A172 (cell line): ENCODE data around the gene EXOC3L4. TPM values are rescaled to one million over a fixed set of nuclear protein-coding genes. Genes with fewer than 3 reads are reported as not detected.

Source experiments
- DNase-seq: peaks from one replicate; pipeline ENCODE4 v3.0.0-alpha.2; 2015; ENCODE audit warnings: low spot score
- total RNA-seq: library from RNA; depleted of rRNA; stranded (reverse); fragments of >200 nt; shearing (Covaris generic); gene quantifications from 2 replicates; pipeline ENCODE4 v1.2.3, GENCODE V29; 2014

The EXOC3L4 gene
- total RNA-seq, 1 experiment from 2014 or later, result 8.2 TPM

DNA sequence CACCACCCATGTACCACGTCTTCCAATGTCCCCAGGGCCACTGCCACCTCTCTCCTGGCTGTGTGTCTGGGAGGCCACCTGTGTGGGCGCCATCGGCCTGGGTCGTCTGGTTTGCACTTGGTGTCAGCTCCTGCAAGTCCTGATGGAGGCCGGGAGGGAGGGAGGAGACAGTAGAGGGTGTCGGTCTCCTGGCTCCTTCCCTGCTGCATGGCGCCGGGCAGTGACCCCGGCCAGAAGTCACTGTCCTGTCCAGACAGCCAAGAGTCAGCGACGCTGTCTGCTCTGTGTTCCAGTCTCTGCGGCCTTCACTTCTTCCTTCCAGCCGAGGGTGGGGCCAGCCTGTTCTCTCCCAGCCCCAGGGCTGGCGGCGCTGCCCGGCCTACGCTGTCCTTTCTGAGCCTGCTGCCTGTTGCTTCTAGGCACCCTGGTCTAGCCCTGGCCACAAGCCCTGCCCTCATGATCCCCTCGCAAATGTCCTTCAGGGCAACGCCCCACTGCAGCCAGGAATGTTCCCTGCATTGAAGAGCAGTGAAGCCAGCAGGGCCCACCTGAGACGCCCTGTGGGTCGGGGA lies 23.5 kb upstream of the EXOC3L4 start:
- DNase-seq, result no peak

DNA sequence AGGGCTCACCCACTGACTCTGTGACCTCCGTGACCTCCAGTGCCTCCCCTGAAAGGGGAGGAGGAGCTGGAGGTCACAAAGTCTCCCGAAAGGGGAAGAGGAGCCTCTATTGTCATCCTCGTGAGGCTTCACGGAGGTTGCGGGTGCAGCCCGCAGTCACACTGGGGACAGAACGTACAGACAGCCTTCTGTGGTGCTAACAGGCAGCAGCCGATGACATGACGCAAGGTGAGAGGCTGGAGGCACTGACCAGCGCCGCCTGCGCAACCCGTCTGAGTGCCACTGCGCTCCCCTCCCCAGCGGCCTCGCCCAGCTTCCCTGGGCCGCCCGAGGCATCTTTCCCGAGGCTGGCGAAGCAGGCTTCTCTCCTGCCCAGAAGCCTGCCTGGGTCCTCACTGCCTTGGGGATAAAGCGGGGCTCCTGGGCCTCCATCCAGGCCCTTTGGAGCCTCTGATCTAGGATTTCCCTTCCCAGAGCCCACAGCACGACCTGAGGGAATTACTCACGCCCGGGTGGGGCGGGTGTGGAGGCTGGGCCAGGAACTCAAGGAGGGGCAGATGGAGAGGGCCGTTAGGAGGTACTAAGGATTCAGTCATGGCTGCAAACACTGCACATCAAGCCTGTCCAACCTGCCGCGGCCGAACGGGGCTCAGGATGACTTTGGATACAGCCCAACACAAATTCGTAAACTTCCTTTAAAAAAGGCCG lies 22.8 kb upstream of the EXOC3L4 start:
- no peak for DNase-seq

DNA sequence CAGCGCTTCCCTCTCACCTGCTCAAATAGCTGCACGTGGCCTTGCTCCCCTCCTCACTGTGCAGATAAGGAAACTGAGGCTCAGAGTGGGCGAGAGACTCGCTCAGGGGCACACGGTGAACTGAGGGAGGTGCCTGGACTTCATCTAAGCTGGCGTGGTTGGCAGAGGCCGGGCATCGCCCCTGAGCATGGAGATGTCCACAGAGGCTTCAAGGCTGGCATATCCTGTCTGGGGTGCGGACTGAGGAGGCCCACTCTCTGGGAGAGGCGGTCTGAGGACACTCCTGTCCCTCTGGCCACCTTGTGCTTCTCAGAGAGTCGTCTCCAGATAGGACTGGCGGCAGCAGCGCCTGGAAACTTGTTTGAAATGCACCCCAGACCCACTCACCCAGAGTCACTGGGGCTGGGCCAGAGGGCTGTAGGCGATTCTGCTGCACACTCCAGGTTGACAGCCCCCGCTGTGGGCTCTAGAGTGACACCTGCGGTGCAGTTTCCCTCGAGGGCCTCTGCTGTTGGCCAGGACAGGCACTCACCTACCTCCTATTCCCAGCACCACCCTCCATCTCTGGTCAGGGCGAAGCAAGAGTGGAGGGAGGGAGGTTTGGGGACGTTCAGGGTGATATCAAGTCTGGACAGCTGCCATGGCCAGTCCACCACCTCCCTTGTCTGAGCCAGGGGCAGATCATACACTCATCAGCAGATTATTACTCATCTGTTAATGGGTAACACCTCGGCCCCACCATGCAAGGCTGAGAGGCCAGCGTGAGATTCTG lies 21.7 kb upstream of the EXOC3L4 start:
- DNase-seq, result peak; percentile 46

DNA sequence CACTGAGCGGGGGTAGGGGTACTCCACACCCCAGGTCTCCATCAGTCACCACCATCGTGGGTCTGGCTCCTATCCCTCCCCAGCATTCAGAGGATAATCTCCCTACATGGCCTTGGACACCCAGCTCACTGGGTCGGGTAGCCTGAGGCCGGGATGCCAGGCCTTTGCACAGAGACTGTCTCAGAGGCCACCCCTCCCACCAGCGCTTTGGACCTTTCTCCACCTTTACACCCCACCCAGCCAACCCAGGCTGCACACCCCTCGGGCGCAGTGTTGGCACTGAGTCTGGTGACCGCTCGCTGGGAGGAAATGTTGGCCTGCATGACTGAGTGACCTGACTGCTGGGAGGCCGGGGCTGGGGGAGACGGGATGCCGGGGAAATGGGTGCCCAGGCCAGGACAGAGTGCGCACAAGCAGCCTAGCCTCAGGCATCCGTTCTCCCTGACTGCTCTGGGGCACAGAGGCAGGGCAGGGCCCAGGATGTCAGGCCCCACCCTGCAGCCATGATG lies 21.1 kb upstream of the EXOC3L4 start:
- DNase-seq, result no peak

DNA sequence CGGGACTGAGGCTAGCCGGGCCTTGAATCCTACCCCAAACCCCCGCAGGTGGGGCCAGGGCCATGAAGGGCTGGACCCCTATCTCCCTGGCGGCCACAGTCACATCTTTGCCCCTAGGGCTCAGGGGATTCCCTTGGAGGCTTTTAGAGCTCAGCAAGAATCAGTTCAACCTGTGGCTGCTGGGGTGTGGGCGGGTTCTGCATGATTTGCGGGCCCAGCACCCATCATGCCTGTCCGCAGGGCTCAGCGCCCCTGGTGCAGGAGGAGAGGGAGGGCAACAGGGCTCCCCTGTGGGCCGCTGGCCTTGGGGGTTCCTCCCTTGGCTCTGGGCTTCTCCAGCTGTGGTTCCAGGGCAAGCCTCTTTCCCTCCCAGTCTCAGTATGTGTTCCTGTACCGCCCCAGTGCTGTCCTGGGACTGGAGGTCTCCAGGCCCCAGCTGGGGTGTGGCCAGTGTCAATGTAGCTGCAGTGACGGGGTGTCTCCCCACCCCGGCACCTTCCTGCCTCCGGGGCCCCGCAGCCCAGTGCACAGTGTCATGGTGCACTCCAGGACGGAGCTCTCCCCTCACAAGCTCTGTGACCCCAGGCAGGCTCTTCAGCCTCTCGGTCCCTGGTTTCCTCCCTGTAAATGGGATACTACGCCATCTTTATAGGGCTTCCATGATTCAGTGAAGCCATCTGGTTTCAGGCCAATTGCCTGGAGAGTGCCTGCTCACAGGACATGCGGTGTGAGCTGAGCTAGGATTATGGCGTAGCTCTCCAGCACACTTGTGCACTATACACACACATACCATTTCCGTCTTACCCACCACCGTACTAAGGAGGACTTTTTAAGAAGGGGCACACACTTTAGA lies 20.4 kb upstream of the EXOC3L4 start:
- DNase-seq, result no peak

DNA sequence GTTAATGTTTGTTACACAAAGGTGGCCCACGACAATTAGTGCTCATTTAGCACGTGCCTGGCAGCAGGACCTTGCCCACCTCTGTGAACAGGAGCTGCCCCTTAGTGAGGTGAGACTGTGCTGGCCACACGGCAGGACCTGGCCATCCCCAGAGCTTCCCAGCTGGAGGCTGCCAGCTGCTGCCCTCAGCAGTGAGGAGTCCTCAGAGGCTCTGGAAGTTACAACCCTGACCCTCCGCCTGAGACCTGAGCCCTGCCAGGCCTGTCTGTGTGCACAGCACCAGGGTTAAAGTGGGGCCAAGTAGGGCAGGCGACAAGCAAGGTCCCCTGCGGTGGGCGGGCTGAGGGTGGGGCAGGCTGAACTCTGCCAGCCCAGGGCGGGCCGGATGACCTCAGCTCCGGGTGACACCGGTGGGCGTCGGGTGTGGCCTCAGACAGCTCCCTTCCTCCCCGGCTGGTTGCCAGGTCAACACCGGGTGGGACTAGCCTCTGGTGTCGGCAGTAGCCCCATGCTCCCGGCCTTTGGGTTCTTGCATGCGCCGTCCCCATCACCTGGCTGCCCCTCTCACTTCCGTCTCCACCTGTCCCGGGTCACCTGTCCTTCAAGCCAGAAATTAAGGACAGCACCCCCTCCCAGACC lies 19.7 kb upstream of the EXOC3L4 start:
- peak; percentile 32 for DNase-seq

DNA sequence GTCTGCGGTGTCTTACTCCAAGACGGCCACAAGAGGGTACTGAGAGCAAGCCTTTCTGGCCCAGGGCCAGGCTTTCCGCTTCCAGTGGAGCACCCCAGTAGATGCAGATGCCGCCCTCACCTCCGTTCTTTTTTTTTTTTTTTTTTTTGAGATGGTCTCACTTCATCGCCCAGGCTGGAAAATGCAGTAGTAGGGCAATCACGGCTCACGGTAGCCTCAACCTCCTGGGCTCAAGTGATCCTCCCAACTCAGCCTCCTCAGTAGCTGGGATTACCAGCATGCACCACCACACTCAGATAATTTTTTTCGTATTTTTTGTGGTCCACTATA lies 16.1 kb upstream of the EXOC3L4 start:
- DNase-seq, result peak; percentile 73

DNA sequence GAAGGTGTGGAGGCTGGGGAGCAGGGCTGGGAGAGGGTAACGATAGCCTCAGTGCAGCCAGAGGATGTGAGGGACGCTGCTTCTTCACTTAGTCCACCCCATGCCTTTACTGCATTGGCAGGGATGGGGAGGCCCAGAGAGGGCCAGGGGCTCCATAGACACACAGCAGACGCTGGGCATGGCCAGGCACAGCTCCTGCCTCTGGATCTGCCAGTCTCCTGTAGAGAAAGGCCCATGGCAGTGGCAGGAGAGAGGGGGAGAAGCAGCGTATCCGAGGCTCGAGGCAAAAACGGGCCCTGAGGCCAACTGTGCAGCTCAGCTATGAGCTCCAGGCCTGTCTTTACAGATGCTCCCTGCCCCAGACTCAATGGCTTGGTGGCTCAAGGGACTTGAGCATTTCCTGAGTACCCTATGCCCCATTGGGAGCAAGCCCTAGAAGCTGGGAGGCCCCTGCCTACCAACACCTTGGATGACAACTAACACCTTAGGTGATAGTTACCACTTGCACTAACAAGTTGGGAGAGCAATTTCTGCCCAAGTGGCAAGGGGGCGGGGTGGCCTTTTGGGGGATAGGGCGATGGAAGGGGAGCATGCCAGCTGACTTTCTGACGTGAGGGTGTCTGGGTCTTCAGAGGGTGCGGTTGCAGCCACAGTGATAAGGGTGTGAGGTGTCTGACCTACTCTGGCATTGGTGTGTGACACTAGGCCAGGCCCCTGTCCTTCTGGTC lies 15.5 kb upstream of the EXOC3L4 start:
- DNase-seq, result no peak

DNA sequence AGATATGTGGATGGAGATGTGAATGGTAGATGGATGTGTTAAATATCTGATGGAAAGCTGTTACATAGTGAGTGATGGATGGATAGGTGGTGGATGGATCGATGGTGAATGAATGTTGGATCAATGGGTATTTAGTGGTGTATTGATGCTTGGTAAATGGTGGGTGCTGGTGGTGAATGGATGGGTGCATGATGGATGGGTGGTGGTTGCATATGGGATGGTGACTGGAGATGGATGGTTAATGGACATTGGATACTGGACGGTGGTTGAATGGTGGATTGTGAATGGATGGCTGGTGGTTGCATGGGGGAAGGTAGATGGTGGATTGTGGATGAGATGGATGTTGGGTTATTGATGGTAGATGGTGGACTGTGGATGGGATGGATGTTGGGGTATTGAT lies 12.6 kb upstream of the EXOC3L4 start:
- DNase-seq, result no peak

DNA sequence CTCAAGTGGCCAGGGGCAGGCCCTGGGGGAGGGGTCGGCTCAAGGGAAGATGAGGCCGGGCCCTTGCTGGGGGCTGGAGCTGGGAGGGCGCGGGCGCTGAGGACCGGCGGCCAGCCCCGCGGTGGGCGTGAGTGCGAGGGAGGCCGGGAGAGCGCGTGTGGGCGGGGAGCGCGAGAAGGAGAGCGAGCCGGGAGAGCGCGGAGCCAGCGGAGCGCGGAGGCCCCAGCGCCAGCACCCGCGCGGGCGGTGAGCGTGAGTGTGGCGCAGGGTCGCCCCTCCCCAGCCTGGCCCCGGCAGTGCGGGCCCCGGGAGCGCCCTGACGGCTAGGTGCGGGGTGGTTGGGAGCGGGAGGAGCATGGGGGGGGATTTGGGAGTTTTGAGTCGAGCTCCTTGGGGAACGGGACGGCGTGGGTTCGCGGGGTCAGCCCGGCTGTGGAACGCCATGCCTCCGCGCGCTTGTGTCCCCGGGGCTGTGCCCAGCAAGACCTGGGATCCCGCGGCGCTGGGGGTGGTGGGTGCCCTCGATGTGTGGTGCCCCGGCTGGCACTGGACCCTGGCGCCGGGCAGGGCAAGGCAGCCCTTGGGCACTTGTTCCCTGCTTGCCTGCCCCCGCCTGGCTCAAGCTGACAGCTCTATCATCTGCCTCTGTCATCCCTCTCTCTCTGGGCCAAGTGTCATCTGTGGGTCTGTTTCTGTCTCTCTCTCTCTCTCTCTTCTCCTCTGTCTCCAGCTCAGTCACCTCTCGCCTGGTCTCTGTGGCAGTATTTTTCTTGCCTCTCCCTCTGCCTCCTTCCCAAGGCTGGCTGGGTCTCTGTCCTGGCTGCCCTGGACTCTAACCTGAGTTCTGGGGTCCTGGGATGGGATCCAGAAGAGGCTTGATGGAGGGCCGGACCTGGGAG lies 10.3 kb upstream of the EXOC3L4 start, which contains the start of gene LBHD2:
LBHD2 (plus strand) TSS at position 190 of the 899 bp plus-strand sequence. CDS start 1,803 bp downstream, outside the sequence.
- no peak for DNase-seq

DNA sequence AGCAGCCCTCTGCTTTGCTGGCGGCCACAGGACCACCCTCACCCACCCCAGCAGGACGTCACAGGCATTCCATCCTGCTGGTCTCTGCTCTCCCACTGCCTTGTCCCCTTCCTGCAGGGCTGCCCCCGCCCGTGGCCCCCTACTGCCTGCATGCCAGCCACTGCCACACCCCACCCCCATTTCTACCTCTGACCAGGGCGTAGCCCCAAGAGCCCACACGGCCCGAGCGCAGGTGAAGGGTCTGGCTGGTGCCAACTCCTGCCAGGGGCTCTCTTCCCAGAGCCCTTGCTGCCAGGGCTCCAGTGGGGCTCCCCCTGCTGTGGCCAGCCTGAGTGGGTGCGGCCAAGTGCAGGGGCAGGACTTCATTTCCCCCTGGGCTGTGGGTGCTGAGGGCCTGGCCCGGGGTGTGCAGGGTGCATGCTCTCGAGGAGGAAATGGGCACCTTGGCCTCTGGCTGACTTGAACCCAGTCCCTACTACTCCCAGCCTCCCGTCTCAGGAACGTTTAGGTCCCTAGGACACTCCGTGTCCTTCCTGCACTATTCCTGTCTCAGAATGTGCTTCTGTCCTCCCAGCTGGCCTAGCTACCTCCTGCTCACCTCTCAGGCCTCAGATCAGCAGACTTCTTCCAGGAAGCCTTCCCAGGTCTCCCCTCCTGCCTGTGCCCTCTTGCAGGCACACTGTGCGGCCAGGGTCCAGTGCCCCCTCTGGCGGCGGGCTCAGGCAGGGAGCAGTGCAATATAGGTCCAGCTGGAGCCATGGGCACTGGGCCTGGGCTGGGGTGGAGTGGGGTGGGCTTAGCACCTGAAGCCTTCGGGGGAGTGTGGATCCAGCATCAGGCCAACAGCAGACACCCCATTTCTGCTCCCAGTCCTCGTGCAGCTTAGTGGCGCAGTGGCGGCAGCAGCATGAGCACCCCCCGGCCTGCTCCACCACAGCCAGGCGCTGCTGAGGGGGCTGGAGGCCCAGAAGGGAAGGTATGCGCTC lies 9.1 kb upstream of the EXOC3L4 start:
- DNase-seq, result no peak

DNA sequence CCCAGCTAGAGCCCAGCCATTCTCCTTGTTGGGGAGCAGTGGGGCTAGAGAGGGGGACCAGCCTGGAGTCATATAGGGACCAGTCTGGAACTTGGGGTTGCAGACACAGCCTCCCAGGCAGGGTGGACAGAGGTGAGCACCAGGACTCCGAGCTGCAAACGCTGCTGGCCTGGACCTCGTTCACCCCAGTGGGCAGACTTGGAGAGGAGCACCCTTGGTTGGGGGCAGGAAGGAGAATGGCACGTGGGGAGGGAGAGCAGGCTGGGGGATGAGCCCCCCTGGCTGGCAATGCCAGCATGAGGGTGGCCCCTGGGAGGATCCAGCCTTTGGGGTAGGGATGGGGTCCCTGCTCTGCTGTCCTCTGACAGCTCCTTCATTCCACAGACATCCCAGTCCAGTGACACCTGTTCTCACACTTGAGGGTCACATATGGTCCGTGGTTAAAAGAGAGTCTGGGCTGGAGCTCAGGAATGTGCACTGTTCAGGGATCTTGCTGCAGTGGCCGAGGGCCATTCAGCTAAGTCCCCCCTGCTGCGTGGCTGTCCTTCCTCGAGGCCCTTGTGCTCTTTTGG lies 7.7 kb upstream of the EXOC3L4 start:
- DNase-seq, result no peak

DNA sequence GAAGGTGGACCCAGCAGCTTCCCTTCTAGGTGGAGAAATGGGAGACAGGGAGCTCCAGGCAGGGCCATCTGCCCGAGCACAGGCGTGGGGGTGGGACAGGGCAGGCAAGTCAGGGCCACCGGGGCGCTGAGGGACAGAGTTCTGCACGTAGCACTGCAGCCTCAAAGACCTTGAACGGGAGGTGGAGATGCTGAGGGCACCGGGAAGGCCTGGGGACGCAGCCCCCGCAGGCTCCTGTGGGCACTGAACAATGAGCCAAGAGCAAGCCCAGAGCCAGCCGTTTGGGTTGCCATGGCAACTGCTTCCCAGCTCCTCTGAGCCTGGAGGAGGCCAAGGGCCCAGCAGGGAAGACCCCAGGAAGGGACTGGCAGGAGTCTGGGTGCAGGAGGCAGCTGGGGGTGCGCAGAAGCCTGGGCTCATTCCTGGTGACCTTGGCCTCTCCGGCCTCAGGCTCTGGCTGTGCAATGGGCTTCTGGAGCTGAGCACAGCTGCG lies 7.1 kb upstream of the EXOC3L4 start:
- DNase-seq, result no peak

DNA sequence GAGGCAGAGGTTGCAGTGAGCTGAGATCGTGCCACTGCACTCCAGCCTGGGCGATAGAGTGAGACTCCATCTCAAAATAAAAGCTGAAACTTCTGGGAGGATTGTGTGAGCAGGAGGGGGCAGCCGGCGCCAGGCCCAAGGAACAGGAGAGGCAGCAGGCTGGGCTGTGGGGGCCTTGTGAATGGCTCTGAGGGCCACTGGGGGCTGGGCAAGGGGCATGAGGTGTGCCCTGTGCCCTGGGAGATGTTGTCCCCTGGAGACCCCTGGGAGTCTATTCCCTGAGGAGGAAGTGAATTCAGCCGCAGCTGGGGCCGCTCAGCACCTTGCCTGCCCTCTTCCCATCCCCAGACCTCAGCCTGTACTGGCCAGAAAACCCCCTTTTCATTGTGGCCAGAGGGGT lies 5.6 kb upstream of the EXOC3L4 start:
- no peak for DNase-seq

DNA sequence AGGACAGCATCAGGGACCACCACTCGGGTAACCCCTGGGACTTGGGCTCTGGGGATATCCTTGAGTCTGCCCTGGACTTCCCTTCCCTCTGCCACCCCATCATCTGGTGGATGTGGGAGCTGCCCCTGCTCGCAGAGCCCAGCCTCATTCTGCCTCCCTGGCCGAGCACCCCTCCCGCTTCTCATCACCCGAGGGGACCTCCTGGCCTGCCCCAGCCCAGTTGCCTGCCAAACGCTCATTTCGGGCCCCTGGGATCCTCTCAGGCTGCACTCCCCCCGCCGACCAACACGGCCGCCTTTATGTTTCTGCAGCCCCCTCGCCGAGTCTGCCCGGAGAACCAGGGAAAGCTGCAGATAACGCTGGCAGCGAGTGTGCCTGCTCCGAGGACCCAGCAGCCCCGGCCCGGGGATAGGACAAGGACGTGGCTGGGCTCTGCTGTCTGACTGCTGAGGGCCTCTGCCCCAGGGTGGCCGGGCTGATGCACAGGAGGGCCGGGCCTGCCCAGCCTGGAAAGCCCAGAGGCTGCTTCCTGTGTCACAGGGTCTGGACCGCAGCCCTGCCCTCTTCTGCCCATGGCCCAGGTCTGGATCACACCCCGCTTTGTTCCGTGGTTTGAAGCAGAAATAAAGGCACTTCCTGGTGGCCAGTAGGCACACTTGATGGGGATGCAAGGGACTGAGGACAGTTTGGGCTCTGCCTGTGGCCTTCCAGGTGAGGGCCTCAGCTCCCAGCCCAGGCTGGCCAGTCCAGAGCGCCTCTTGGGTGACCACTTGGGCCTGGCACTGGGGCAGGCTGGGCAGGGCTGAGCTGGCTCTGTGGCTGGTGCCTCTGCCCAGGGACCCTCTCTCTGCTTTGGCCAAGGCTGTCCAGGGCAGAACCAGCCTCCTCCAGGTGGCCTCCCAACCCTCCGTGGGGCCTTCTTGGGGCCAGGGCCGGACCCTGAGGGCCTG lies 4.9 kb upstream of the EXOC3L4 start:
- DNase-seq, result no peak

DNA sequence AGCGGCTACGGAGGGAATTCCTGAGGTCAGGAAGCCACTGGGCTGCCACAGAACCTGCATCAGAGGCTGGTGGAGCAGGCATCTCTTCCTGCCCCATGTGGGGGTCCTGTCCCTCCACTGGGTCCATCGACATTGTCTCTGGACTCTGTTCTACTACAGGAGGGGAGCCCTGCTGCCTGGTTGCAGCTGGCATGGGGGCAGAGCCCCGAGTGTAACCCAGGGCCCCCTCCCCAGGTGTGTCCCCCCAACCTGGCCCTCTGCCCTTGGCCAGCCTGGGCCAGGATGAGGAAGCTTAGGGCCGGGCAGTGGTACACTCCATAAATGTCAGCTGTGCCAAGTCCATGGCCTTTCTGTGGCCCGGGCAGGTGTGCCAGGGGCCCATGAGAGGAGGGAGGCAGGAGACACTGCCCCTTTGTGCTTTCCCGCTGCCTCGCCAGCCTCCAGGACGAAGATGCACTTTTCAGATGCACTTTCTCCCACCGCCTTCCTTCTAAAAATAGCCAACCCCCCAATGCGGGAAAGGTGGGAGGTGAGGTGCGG lies 4.0 kb upstream of the EXOC3L4 start:
- no peak for DNase-seq
